Epithelial cell of proximal tubule (primary cell): Measurements from ENCODE around the gene MARCHF3. TPM values are rescaled to one million over a fixed set of nuclear protein-coding genes. Genes with fewer than 3 reads are reported as not detected.

ENCODE experiments used
- DNase-seq: peaks from one replicate; pipeline ENCODE4 v3.0.0-alpha.2; 2011; ENCODE audit warnings: low read depth
- H3K4me3 ChIP-seq: 2 replicates; pipeline ENCODE4 v1.5.1; 2011; ENCODE audit warnings: low read depth, mild to moderate bottlenecking, low read length
- total RNA-seq: library from RNA; depleted of rRNA; stranded (reverse); fragments of >200 nt; gene quantifications from 2 replicates; pipeline ENCODE4 v1.2.3, GENCODE V29; 2015
- TF ChIP-seq, protein P1 (sequence below): conservative IDR thresholded peaks from 2 replicates; pipeline ENCODE4 v1.5.1; 2012; ENCODE audit warnings: low read depth, mild to moderate bottlenecking, low read length

MARCHF3 gene
- total RNA-seq, 1 donor from 2014 or later: 5.0 TPM

GRCh38 chr5:126976520-126977172 is 53.7 kb downstream of the MARCHF3 start:
- no peak for DNase-seq
- no peak overlapping the region for H3K4me3 ChIP-seq
- TF ChIP-seq, protein P1, sequence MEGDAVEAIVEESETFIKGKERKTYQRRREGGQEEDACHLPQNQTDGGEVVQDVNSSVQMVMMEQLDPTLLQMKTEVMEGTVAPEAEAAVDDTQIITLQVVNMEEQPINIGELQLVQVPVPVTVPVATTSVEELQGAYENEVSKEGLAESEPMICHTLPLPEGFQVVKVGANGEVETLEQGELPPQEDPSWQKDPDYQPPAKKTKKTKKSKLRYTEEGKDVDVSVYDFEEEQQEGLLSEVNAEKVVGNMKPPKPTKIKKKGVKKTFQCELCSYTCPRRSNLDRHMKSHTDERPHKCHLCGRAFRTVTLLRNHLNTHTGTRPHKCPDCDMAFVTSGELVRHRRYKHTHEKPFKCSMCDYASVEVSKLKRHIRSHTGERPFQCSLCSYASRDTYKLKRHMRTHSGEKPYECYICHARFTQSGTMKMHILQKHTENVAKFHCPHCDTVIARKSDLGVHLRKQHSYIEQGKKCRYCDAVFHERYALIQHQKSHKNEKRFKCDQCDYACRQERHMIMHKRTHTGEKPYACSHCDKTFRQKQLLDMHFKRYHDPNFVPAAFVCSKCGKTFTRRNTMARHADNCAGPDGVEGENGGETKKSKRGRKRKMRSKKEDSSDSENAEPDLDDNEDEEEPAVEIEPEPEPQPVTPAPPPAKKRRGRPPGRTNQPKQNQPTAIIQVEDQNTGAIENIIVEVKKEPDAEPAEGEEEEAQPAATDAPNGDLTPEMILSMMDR: no peak

- TF ChIP-seq, protein P1: no peak
- no peak overlapping the region for H3K4me3 ChIP-seq
- no peak for DNase-seq
Observed at GRCh38 chr5:126975796-126976195, 54.6 kb downstream of the MARCHF3 start.

- H3K4me3 ChIP-seq: no peak overlapping the region
- DNase-seq: no peak
- TF ChIP-seq, protein P1: no peak
Observed at GRCh38 chr5:126973193-126973592, 57.2 kb downstream of the MARCHF3 start.

DNA sequence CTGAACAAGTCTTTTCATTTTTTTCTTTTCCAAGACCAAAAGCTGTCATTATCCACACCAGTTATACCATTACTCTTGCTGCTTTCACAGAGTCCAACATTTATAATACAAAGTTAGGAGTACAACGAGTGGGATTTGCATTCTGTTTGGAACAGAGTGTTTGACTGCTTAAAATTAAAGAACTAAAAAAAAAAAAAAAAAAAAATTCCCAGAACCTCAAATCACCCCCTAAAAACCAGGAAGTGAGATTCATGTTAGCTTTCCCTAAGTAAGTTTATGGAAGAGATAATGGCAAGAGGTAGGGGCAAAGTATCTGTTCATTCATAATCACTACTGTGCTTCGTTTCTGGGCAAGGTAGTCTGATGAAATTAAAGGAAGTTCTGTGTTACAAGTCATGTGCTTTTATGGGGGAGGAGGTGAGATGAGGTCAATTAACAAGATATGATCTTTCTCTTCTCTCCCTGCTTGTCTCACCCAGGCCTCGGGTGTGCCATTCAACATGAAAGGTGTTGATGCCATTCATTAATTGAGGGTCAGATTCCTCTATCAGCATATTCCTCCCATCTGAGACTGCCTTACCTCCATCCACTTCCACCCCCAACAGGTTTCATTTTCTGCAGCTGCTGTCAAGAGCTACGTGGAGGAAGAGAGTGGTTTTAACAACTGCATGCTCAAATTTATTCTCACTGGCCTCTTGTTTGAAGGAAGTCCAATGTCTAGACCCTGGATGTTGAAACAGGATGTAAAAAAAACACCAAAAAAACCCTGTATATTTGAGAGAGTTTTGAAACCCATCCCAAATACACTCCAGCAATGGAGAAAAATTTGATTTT is 58.1 kb downstream of the MARCHF3 start:
- no peak for DNase-seq

DNA sequence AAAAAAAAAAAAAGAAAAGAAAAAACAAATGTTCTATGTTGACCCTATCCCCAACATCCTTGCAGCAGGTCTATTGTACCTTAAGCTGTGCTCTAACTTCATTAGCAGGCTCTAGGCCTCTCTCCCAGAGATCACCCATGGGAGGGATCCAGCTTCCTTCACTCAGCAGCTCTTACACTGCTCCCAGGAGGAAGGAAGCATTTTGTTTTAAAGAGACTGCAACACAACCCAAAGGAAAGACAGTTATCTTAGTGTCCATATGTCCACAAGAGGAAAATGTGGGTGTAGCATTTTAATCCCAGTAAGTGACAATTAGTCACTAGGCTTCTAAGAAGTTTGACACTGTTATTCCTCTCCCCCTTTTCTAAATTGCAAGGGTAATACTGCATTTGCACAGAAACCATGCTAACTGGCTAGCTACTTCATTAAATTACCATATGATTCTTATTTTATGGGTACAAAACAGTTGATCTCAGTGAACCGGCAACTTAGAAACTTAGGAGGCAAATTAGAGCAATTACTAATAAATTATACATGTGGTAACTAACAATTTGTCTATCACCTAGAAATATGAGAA is 58.8 kb downstream of the MARCHF3 start:
- no peak overlapping the region for H3K4me3 ChIP-seq
- DNase-seq: no peak
- TF ChIP-seq, protein P1: no peak

More for the DNA sequence above, 58.1 kb downstream of the MARCHF3 start:
- TF ChIP-seq, protein P1: no peak
- no peak overlapping the region for H3K4me3 ChIP-seq

GRCh38 chr5:126970517-126971017 is 59.8 kb downstream of the MARCHF3 start:
- H3K4me3 ChIP-seq: no peak overlapping the region
- TF ChIP-seq, protein P1: no peak
- DNase-seq: no peak
